DND-41 (cell line): Measurements from ENCODE around the gene CDCA7L.

Experiments used
- EZH2 ChIP-seq: IDR thresholded peaks from 3 replicates; pipeline ENCODE4 v1.6.1; 2012; ENCODE audit warnings: borderline replicate concordance, low read depth, mild to moderate bottlenecking, moderate library complexity, low read length, inconsistent platforms; ENCODE audit not compliant: severe bottlenecking
- TF ChIP-seq, protein P1 (sequence below): IDR thresholded peaks from 2 replicates; pipeline ENCODE4 v1.5.1; 2012; ENCODE audit warnings: borderline replicate concordance, low read length, moderate library complexity, mild to moderate bottlenecking; ENCODE audit not compliant: poor library complexity, severe bottlenecking; ENCODE audit errors: extremely low read depth

DNA sequence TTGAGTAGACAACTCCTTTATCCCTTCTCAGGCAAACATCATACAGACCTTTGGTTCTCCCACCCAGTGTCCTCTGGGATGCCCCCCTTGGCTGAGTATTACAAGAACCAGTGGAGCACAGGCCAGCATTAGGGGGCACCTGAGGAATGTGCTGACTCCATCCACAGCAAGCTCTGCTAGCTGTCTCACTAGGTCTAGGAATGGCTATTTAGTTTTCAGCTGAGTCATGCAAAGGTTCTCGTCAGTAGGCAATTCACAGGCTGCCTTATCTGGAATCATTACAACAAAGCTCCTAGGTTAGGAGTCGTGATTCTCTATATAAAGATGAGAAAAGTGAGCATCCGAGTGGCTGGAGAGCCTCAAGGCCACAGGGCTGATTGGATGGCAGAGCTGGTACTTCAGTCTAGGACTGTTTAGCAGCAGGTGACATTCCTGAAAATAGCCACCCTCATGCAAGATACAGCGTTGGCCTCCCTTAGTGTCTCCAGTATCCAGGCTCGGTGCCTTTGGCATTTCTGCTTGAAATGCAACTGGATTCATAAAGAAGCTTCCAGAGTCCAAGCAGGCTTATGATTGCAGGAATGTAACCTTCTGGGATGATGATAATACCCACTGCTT is 75.8 kb downstream of the CDCA7L start:
- TF ChIP-seq, protein P1, sequence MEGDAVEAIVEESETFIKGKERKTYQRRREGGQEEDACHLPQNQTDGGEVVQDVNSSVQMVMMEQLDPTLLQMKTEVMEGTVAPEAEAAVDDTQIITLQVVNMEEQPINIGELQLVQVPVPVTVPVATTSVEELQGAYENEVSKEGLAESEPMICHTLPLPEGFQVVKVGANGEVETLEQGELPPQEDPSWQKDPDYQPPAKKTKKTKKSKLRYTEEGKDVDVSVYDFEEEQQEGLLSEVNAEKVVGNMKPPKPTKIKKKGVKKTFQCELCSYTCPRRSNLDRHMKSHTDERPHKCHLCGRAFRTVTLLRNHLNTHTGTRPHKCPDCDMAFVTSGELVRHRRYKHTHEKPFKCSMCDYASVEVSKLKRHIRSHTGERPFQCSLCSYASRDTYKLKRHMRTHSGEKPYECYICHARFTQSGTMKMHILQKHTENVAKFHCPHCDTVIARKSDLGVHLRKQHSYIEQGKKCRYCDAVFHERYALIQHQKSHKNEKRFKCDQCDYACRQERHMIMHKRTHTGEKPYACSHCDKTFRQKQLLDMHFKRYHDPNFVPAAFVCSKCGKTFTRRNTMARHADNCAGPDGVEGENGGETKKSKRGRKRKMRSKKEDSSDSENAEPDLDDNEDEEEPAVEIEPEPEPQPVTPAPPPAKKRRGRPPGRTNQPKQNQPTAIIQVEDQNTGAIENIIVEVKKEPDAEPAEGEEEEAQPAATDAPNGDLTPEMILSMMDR: no peak
- TF ChIP-seq EZH2: no peak
